GM06990 (cell line): ENCODE results near the gene GTF2A1L.

Experiments used
- DNase-seq: peaks from one replicate; pipeline ENCODE4 v3.0.0-alpha.2; 2011; ENCODE audit not compliant: insufficient read length; ENCODE audit errors: extremely low read depth
- H3K27me3 ChIP-seq: replicated peaks from 2 replicates; pipeline ENCODE4 v1.6.0; 2011; ENCODE audit warnings: low read length; ENCODE audit not compliant: control insufficient read depth, insufficient read depth
- H3K36me3 ChIP-seq: 2 replicates; pipeline ENCODE4 v1.5.1; 2011; ENCODE audit warnings: low read length; ENCODE audit not compliant: control insufficient read depth, insufficient read depth
- H3K4me3 ChIP-seq: replicated peaks from 2 replicates; pipeline ENCODE4 v1.5.1; 2011; ENCODE audit warnings: low read depth, mild to moderate bottlenecking, control low read depth, low read length
- TF ChIP-seq, protein P1 (sequence below): IDR thresholded peaks from 2 replicates; pipeline ENCODE4 v1.5.1; 2011; ENCODE audit warnings: low read length, control low read depth, mild to moderate bottlenecking, inconsistent platforms; ENCODE audit not compliant: insufficient read depth, poor library complexity, severe bottlenecking

GTF2A1L gene

DNA sequence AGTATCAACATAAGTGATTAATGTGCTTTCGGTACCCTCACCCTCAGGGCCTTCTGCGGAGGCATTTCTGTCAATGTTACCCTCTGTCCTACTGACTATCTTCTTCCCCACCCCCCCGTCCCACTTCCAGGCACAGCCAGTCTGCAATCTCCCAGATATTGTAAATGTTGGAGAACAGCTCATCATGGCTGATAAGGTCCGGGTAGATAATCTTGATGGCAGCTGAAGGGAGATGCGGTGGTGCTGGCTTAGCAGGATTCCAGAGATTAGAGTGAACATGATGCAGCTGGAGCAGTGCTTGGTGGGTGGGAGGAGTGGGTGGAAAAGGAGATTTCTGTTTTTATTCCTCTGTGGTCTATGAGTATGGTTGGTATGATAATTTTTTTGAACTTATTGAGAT lies 15.5 kb downstream of the GTF2A1L start:
- DNase-seq, result no peak
- no peaks in the 10 kb centered on the region for H3K27me3 ChIP-seq
- TF ChIP-seq, protein P1, sequence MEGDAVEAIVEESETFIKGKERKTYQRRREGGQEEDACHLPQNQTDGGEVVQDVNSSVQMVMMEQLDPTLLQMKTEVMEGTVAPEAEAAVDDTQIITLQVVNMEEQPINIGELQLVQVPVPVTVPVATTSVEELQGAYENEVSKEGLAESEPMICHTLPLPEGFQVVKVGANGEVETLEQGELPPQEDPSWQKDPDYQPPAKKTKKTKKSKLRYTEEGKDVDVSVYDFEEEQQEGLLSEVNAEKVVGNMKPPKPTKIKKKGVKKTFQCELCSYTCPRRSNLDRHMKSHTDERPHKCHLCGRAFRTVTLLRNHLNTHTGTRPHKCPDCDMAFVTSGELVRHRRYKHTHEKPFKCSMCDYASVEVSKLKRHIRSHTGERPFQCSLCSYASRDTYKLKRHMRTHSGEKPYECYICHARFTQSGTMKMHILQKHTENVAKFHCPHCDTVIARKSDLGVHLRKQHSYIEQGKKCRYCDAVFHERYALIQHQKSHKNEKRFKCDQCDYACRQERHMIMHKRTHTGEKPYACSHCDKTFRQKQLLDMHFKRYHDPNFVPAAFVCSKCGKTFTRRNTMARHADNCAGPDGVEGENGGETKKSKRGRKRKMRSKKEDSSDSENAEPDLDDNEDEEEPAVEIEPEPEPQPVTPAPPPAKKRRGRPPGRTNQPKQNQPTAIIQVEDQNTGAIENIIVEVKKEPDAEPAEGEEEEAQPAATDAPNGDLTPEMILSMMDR, result no peak
- no peak overlapping the region for H3K4me3 ChIP-seq
- no peaks in the 10 kb centered on the region for H3K36me3 ChIP-seq

DNA sequence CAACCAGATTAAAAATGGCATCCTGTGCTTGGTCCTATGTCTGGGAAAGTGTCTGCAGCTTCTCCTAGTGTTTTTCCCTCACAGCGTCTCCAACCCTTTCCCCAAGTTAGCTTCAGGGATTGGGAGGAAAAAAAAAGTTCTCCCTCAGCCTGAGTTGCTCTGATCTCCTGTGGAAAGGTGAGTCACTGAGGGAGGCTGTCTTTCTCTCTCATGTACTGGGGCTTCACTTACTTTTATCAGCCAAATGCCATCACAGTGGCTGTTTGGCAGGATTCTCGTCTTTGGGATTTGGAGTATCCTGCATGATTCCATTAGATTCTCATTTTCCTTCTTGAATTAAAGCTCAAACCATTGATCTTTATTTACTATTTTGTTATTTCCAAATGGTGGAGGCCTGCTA lies 18.1 kb downstream of the GTF2A1L start:
- TF ChIP-seq, protein P1, result no peak
- Histone ChIP-seq H3K27me3 (no peaks in the 10 kb centered on the region), H3K36me3 (no peaks in the 10 kb centered on the region), H3K4me3 (no peak overlapping the region)
- no peak for DNase-seq

DNA sequence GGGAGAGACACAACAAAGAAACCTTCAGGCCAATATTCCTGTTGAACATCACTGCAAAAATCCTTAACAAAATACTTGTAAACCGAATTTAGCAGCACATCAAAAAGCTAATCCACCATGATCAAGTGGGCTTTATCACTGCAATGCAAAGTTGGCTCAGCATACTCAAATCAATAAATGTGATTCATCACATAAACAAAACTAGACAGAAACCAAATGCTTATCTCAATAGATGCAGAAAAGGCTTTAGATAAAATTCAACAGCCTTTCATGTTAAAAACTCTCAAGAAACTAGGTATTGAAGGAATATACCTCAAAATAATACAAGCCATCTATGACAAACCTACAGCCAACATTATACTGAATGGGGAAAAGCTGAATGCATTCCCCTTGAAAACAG lies 20.6 kb downstream of the GTF2A1L start:
- Histone ChIP-seq H3K4me3 (no peak overlapping the region), H3K36me3 (no peaks in the 10 kb centered on the region), H3K27me3 (no peaks in the 10 kb centered on the region)
- DNase-seq, result no peak
- TF ChIP-seq, protein P1, result no peak

DNA sequence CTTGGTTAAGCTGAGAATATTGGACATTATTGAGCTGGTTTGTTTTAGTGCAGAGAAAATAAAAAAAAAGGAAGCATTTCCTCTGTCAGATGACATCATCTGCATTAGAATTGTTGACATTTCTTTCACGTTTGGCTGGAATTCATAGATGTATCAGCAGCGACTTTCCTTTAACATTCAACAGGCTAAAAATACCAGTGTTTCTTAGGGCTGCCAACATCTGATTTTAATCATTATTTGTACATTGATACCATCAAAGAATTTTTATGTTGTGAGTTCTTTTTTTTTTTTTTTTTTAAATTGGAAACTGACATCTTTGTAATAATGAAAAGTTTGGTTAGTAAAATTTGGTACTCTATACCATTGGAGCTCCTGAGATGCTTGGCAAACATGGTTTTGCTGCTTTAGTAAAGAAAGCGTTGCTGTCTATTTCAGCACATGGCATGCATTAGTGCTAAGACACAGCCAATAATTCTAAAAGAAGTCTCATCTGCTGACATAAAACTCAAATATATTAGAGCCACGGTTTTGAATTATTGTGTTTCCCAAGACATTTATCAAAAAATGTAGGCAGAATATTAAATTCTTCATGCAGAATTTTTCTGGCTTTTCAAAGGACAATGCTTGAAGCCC lies 33.6 kb downstream of the GTF2A1L start:
- H3K4me3 ChIP-seq, result no peak overlapping the region
- no peak for DNase-seq
- H3K36me3 ChIP-seq, result no peaks in the 10 kb centered on the region
- TF ChIP-seq, protein P1, result no peak
- H3K27me3 ChIP-seq, result no peaks in the 10 kb centered on the region

DNA sequence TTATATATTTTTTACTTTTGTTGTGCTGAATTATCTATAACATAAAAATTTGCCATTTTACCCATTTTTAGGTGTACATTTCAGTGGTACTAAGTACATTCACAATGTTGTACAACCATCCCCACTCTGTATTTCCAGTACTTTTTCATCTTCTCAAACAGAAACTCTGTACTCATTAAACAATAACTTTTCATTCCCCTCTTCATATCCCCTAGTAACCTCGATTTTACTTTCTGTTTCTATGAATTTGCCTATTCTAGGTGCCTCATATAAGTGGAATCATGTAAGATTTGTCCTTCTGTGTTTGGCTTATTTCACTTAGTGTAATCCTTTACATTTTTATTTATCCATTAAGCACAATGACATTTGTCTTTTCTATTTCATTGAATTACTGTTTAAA lies 51.3 kb downstream of the GTF2A1L start:
- no peaks in the 10 kb centered on the region for H3K27me3 ChIP-seq
- no peak overlapping the region for H3K4me3 ChIP-seq
- TF ChIP-seq, protein P1, result no peak

DNA sequence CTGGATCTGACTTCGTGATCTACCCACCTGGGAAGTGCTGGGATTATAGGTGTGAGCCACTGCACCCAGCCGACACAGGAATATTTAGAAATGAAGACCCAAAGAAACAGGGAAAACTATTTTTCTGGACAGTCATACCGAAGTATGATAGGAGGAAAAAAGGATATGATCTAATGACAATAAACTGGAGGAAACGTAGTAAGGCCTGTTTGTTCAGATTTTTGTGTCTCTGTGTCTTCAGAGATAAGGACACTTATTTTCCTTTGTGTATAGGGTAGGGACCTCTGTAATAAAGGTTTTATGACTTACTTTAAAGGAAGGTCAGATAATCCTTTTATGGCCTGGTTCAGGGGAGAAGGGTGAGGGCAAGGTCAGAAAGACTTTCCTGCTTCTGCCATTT lies 55.9 kb downstream of the GTF2A1L start:
- DNase-seq, result no peak
- H3K4me3 ChIP-seq, result no peak overlapping the region
- TF ChIP-seq, protein P1, result no peak
- no peaks in the 10 kb centered on the region for H3K36me3 ChIP-seq
- H3K27me3 ChIP-seq, result no peaks in the 10 kb centered on the region

More for the DNA sequence above, 51.3 kb downstream of the GTF2A1L start:
- no peak for DNase-seq
- H3K36me3 ChIP-seq, result no peaks in the 10 kb centered on the region
